LNCAP (cell line): ENCODE measurements around the gene SGPL1.

ENCODE experiments used
- TF ChIP-seq, protein P1 (sequence below): fragments of 450-650 bp; IDR thresholded peaks from 2 replicates; pipeline ENCODE4 v1.5.1; 2017; ENCODE audit warnings: mild to moderate bottlenecking

Gene SGPL1

GRCh38 chr10:70834441-70835151, 18.8 kb downstream of the SGPL1 start:
- TF ChIP-seq, protein P1, sequence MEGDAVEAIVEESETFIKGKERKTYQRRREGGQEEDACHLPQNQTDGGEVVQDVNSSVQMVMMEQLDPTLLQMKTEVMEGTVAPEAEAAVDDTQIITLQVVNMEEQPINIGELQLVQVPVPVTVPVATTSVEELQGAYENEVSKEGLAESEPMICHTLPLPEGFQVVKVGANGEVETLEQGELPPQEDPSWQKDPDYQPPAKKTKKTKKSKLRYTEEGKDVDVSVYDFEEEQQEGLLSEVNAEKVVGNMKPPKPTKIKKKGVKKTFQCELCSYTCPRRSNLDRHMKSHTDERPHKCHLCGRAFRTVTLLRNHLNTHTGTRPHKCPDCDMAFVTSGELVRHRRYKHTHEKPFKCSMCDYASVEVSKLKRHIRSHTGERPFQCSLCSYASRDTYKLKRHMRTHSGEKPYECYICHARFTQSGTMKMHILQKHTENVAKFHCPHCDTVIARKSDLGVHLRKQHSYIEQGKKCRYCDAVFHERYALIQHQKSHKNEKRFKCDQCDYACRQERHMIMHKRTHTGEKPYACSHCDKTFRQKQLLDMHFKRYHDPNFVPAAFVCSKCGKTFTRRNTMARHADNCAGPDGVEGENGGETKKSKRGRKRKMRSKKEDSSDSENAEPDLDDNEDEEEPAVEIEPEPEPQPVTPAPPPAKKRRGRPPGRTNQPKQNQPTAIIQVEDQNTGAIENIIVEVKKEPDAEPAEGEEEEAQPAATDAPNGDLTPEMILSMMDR = no peak

DNA sequence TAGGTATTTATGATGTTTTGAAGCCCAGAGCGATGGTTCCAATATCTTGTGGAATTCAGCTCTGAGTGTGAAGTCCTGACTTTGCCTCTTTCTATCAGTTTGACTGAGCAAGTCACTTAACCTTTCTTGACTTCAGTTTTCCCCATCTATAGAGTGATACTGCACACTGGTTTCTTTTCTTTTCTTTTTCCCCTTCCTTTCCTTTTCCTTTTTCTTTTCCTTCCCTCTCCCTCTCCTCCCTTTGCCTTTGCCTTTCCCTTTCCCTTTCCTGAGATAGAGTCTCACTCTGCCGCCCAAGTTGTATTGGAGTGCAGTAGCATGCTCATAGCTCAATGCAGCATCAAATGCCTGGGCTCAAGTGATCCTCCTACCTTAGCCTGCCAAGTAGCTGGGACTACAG, 20.6 kb downstream of the SGPL1 start:
- TF ChIP-seq, protein P1 = no peak

GRCh38 chr10:70837660-70838059, 21.9 kb downstream of the SGPL1 start:
- TF ChIP-seq, protein P1 = no peak

DNA sequence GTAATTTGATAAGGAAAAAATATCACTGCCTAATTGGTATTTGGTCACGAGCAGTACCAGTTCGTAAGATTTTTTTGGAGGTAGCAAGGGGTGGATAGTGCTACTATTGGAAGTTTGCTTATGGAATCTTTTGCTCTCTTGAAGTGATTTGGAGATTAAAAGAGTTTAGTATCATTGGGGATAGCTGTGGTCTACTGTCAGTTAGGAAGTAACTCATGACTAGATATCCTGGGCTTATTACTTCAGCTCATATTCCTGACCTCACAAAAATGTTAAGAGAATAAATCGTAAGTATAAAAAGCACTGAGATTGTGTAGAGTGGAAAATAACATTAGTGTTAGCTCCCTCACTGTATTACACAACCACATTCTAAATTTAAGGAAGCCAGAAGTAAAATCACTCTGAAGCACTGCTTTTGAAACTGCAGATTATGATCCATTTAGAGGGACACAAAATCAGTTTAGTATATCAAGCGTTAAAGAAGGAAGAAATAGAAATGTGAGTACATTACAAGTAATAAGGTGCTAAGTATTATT, 22.6 kb downstream of the SGPL1 start:
- TF ChIP-seq, protein P1 = no peak

- TF ChIP-seq, protein P1 = no peak
These were observed 25.1 kb downstream of the SGPL1 start for GRCh38 chr10:70840836-70841235.

- TF ChIP-seq, protein P1 = no peak
These were observed 27.6 kb downstream of the SGPL1 start for GRCh38 chr10:70843333-70843732.

DNA sequence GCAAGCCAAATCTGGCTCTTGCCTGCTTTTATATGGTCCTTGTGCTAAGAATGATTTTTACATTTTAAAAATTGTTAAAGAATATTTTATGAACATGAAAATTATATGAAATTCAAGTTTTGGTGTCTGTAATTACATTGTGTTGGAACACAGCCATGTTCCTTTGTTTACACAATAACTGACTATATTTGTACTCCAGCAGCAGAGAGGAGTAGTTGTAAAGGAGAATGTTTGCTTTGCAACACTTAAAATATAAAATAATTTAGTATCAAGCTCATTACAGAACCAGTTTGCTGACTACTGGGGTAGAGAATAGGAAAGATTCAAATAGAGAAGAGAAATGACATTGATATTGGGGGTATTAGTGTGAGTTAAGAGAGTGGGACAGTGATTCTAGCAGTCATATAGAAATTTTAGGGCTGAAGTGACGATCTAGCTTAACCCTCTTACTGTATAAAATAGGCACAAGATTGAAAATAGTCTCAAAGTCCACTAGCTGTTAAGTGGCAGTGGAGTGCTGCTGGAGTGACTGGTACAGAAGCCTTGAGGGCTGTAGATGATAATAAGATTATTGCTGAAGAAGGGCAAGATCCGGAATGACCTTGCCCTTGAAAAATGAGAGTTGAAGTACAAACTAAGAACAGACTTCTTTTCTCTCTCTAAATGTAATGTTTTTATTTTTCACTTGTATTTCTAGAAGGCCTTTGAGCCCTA, 28.2 kb downstream of the SGPL1 start:
- TF ChIP-seq, protein P1 = no peak
